ENCODE data around the gene SPINK13. TPM values are rescaled to one million over a fixed set of nuclear protein-coding genes. Genes with fewer than 3 reads are reported as not detected.

Gene SPINK13, protein sequence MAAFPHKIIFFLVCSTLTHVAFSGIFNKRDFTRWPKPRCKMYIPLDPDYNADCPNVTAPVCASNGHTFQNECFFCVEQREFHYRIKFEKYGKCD
- total RNA-seq (not detected), polyA plus RNA-seq (not detected)

DNA sequence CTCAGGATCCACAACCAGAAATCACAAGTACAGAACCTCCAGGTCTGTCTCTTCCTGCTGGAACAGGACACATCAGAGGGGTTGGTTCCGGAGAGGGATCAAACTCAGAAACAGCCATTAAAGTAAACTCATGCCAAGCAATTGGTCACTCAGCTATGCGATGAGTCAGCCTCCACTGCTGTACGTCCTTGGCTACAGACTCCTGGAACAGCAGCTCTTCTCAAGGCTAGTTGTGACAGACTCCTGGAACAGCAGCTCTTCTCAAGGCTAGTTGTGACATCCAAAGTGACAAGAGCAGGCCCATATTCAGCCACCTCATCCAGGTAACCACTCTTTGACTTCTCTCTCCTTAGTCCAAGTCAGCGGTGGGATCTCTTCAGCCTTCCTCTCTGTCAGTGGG, at the start of gene SPINK13:
SPINK13 (plus strand) TSS at position 229 of the 400 bp plus-strand sequence. CDS start 1,279 bp downstream, outside the sequence.
- intact Hi-C loops (cut with DNase I), result no loop called here
- DNase-seq (peak in 3 of 6 donors; percentile 20 to 45 (median 24)), ATAC-seq (peak; percentile 77 to 95 (median 84)), FAIRE-seq (no peak)
- peak within 1 kb of the TSS in 2 of 4 donors; percentile 19 to 20 for H3K27ac ChIP-seq
- no peaks in the 10 kb centered on the region for H3K4me1 ChIP-seq
- 48 to 54% methylated on average over 4 of the region's 4 CpGs for WGBS, 2 donors
- TF ChIP-seq, protein P1, sequence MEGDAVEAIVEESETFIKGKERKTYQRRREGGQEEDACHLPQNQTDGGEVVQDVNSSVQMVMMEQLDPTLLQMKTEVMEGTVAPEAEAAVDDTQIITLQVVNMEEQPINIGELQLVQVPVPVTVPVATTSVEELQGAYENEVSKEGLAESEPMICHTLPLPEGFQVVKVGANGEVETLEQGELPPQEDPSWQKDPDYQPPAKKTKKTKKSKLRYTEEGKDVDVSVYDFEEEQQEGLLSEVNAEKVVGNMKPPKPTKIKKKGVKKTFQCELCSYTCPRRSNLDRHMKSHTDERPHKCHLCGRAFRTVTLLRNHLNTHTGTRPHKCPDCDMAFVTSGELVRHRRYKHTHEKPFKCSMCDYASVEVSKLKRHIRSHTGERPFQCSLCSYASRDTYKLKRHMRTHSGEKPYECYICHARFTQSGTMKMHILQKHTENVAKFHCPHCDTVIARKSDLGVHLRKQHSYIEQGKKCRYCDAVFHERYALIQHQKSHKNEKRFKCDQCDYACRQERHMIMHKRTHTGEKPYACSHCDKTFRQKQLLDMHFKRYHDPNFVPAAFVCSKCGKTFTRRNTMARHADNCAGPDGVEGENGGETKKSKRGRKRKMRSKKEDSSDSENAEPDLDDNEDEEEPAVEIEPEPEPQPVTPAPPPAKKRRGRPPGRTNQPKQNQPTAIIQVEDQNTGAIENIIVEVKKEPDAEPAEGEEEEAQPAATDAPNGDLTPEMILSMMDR (IDR thresholded peaks at IDR 0.05), result no peak
- H3K27me3 ChIP-seq, result no peaks in the 10 kb centered on the region
- no peaks in the 10 kb centered on the region for H3K9me3 ChIP-seq
- no peak within 1 kb of the TSS for H3K4me3 ChIP-seq
- no peaks in the 10 kb centered on the region for H3K36me3 ChIP-seq

DNA sequence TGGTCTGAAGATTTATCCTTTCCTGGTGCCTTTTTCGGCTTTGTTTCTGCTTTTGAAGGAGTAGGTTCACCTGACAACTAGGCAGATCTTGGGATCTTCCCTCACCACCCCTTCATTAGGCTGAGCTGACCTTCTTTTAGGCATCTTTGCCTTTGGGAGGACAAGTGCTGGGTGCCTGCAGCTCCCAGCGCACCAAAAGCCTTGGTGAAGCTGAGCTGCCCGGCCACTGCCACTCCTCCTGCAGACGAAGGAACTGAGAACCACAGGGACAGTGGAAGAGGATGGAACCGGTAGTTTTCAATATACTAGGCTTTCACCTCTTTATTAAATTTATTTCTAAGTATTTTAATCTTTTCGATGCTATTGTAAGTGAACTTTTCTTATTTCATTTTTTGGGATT, 47.1 kb upstream of the SPINK13 start:
- no peaks in the 10 kb centered on the region for H3K36me3 ChIP-seq
- H3K27ac ChIP-seq, result no peak overlapping the region
- ATAC-seq (no peak), FAIRE-seq (no peak), DNase-seq (no peak)
- WGBS, 2 donors, result 74 to 80% methylated on average over 6 of the region's 6 CpGs
- intact Hi-C loops (cut with DNase I), result no loop called here
- no peaks in the 10 kb centered on the region for H3K27me3 ChIP-seq
- TF ChIP-seq, protein P1 (IDR thresholded peaks at IDR 0.05), result no peak
- H3K9me3 ChIP-seq, result no peaks in the 10 kb centered on the region
- no peaks in the 10 kb centered on the region for H3K4me1 ChIP-seq
- H3K4me3 ChIP-seq, result no peak overlapping the region

DNA sequence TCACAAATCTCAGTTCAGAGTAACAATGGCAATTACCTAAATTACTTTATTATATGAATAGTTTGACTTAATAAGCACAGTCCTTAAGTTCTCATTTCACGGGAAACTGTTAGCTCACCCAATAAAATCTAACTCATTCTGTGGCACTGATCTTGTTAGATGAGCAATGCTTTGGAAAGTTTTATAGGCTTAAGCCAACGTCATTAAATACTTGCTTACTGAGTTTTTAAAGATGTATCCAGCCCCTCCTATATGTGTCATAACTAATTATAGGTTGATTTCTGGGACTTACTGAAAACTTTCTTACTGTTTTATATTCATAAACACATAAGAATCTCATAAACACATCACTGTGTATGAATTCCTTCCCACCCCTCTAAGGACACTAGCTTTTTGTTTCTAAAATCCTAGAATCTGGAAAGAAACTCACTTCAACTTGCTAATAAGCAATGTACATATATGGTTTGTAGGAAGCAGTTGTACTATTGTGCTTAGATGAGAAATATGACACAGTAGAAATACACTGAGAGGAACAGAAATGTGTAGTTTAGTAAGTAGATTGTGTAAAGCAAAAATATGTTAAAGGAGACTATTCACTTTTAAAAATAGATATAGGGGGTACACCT, 44.4 kb upstream of the SPINK13 start:
- FAIRE-seq (no peak), DNase-seq (no peak), ATAC-seq (no peak)
- intact Hi-C loops (cut with DNase I), result no loop called here
- H3K4me1 ChIP-seq, result no peaks in the 10 kb centered on the region
- no peak overlapping the region for H3K4me3 ChIP-seq
- H3K27ac ChIP-seq, result no peak overlapping the region
- no peaks in the 10 kb centered on the region for H3K9me3 ChIP-seq
- WGBS, 2 donors, result 57 to 71% methylated on average over 2 of the region's 2 CpGs
- no peaks in the 10 kb centered on the region for H3K36me3 ChIP-seq
- H3K27me3 ChIP-seq, result no peaks in the 10 kb centered on the region
- TF ChIP-seq, protein P1 (IDR thresholded peaks at IDR 0.05), result no peak

DNA sequence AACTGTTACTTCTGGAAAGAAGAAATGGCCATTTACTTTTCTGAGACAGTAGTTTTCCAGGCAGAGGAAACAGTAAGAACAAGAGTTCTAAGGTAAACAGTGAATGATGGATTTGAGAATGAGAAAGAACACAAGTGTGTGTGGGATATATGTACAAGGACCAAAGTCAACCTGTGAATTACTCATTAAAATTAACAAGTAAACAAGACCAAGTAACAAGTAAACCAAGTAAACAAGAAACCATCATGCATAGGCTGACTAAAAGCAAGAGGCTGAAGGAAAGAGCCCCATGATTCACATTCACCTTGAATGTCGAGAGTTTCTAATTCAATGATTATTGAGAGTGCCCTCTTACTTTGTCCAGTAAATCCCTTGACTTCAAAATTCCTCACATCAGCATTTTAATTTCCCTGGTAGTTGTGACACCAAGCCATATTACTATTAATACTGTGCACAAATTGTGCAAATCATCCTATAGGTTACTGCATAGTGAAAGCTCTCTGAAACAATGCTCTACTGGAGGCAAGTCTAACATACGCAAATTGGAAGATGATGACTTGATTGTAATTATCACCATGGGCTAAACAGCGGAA, 40.1 kb upstream of the SPINK13 start:
- Histone ChIP-seq H3K4me1 (no peaks in the 10 kb centered on the region), H3K9me3 (no peaks in the 10 kb centered on the region), H3K27me3 (no peaks in the 10 kb centered on the region), H3K4me3 (no peak overlapping the region), H3K27ac (no peak overlapping the region), H3K36me3 (no peaks in the 10 kb centered on the region)
- 91 to 95% methylated on average over 3 of the region's 3 CpGs for WGBS, 2 donors
- ATAC-seq (no peak), DNase-seq (no peak), FAIRE-seq (no peak)
- TF ChIP-seq, protein P1 (IDR thresholded peaks at IDR 0.05), result no peak
- intact Hi-C loops (cut with DNase I), result no loop called here

DNA sequence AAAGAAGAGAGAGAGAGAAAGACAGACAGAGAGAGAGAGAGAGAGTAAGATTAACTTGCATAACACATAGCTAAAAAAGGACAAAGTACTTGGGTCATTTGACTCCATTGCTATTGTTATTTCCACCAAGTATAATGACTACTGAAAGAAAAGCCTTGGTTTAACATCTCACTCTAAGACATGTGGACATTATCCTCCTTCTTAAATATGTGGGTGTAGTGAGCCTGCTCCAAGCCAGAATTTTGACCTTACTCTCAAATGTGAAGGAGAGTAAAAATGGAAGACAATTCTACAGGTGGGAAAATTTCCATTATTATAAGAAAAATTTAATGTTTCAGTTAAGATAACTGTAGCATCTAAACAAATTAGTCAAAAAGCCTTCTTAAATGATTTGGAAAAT, 38.8 kb upstream of the SPINK13 start:
- ATAC-seq (no peak), FAIRE-seq (no peak), DNase-seq (no peak)
- Histone ChIP-seq H3K4me3 (no peak overlapping the region), H3K9me3 (no peaks in the 10 kb centered on the region), H3K36me3 (no peaks in the 10 kb centered on the region), H3K27ac (no peak overlapping the region), H3K4me1 (no peaks in the 10 kb centered on the region), H3K27me3 (no peaks in the 10 kb centered on the region)
- TF ChIP-seq, protein P1 (IDR thresholded peaks at IDR 0.05), result no peak
- intact Hi-C loops (cut with DNase I), result no loop called here

Data from pancreas (tissue), 10 donors.